HepG2 (cell line): Measurements from ENCODE around the gene AHNAK. TPM values are rescaled to one million over a fixed set of nuclear protein-coding genes. Genes with fewer than 3 reads are reported as not detected.

Experiments
- ATF3 ChIP-seq: sonication (generic); formaldehyde crosslinking; IDR thresholded peaks from 2 replicates; pipeline ENCODE4 v1.4.0; 2020; ENCODE audit warnings: missing genetic modification reagents
- ATF6 ChIP-seq: sonication (generic); formaldehyde crosslinking; conservative IDR thresholded peaks from 2 replicates; pipeline ENCODE4 v1.4.0; 2020; ENCODE audit warnings: missing genetic modification reagents
- ATF7-NPFF ChIP-seq: sonication (generic); formaldehyde crosslinking; IDR thresholded peaks from 2 replicates; pipeline ENCODE4 v1.8.1; 2023; ENCODE audit warnings: mild to moderate bottlenecking, low read depth, missing genetic modification reagents, moderate library complexity
- DRAP1 ChIP-seq: IDR thresholded peaks from 2 replicates; pipeline ENCODE4 v1.6.1; 2016; ENCODE audit warnings: missing genetic modification reagents, missing compliant biosample characterization
- EP300 ChIP-seq, 3 experiments: sonication (generic) in 1 of 3; formaldehyde crosslinking in 1 of 3; IDR thresholded peaks; 2 replicates each; pipeline versions ENCODE4 v1.5.1 to v1.6.1; 2011 to 2020; ENCODE audit warnings: low read depth in 2 of 3, low read length in 2 of 3, borderline replicate concordance in 1 of 3, improper control_type of control experiment in 1 of 3, mild to moderate bottlenecking in 1 of 3, missing genetic modification reagents in 1 of 3, moderate library complexity in 1 of 3
- GFI1 ChIP-seq: sonication (generic); formaldehyde crosslinking; IDR thresholded peaks from 2 replicates; pipeline ENCODE4 v1.5.0; 2020; ENCODE audit warnings: missing genetic modification reagents, mild to moderate bottlenecking, borderline replicate concordance
- PBX3 ChIP-seq: sonication (generic); formaldehyde crosslinking; IDR thresholded peaks from 2 replicates; pipeline ENCODE4 v1.8.1; 2023; ENCODE audit warnings: missing genetic modification reagents, inconsistent platforms, borderline replicate concordance
- USF2 ChIP-seq, 2 experiments: sonication (generic) in 1 of 2; formaldehyde crosslinking in 1 of 2; IDR thresholded peaks; 2 replicates each; pipeline versions ENCODE4 v1.5.1 to v1.6.1; 2011 to 2020; ENCODE audit warnings: borderline replicate concordance in 1 of 2, low read depth in 1 of 2, low read length in 1 of 2, mild to moderate bottlenecking in 1 of 2, missing genetic modification reagents in 1 of 2, moderate library complexity in 1 of 2
- ZFY ChIP-seq: sonication (generic); formaldehyde crosslinking; IDR thresholded peaks from 2 replicates; pipeline ENCODE4 v1.4.0; 2020; ENCODE audit warnings: missing genetic modification reagents
- ZGPAT ChIP-seq: IDR thresholded peaks from 2 replicates; pipeline ENCODE4 v1.6.1; 2016; ENCODE audit warnings: mild to moderate bottlenecking
- ZNF234 ChIP-seq: sonication (generic); formaldehyde crosslinking; conservative IDR thresholded peaks from 2 replicates; pipeline ENCODE4 v1.5.1; 2020; ENCODE audit warnings: mild to moderate bottlenecking, missing genetic modification reagents
- ZNF34 ChIP-seq: sonication (generic); formaldehyde crosslinking; IDR thresholded peaks from 2 replicates; pipeline ENCODE4 v1.4.0; 2020; ENCODE audit warnings: mild to moderate bottlenecking, missing genetic modification reagents, borderline replicate concordance
- ZNF414 ChIP-seq: sonication (generic); formaldehyde crosslinking; IDR thresholded peaks from 2 replicates; pipeline ENCODE4 v1.5.0; 2020; ENCODE audit warnings: missing genetic modification reagents
- ZNF550 ChIP-seq: sonication (generic); formaldehyde crosslinking; IDR thresholded peaks from 2 replicates; pipeline ENCODE4 v1.4.0; 2020; ENCODE audit warnings: mild to moderate bottlenecking, missing genetic modification reagents, borderline replicate concordance
- ZNF720 ChIP-seq: sonication (generic); formaldehyde crosslinking; IDR thresholded peaks from 2 replicates; pipeline ENCODE4 v1.4.0; 2020; ENCODE audit warnings: missing genetic modification reagents
- ZNF749 ChIP-seq: sonication (generic); formaldehyde crosslinking; IDR thresholded peaks from 2 replicates; pipeline ENCODE4 v1.8.0; 2022; ENCODE audit warnings: mild to moderate bottlenecking, missing genetic modification reagents, moderate library complexity, borderline replicate concordance
- ZNF816 ChIP-seq: sonication (generic); formaldehyde crosslinking; IDR thresholded peaks from 2 replicates; pipeline ENCODE4 v1.8.0; 2022; ENCODE audit warnings: missing genetic modification reagents, mild to moderate bottlenecking, borderline replicate concordance
- polyA plus RNA-seq, 8 experiments: library from polyadenylated mRNA; depleted of rRNA in 3 of 8; stranded (reverse) in 7 of 8; unstranded in 1 of 8; fragments of >200 nt; fragmentation: Illumina TruSeq in 4 of 8; extraction: Trizol in 4 of 8; gene quantifications; 2 replicates each; pipeline versions ENCODE4 v1.2.1 to v1.2.3, GENCODE V29; 2011 to 2016; ENCODE audit warnings: low read depth in 4 of 8, missing spikeins in 1 of 8, mixed read lengths in 1 of 8; ENCODE audit not compliant: insufficient read depth in 1 of 8
- total RNA-seq, 5 experiments: library from RNA; depleted of rRNA; stranded (reverse); fragments of >200 nt; fragmentation: Illumina TruSeq; extraction: Trizol; gene quantifications; 2 replicates each; pipeline ENCODE4 v1.2.3, GENCODE V29; 2016; ENCODE audit warnings: low read depth in 1 of 5

Gene AHNAK
- total and polyA plus RNA-seq, 2 of the 13 experiments (the other 11 are each of a cell fraction or from before 2014, with no cell fraction given), result 23.4 to 25.0 TPM

GRCh38 chr11:62546244-62546928 lies at the start of gene AHNAK (continued):
- TF ChIP-seq ZNF414 (CRISPR knock-in tag), result peak; percentile 21; the same call in 1 of the 2 replicates
- 0 out of 2 replicates have a peak, but pooled peaks have one; percentile 12 for TF ChIP-seq ZNF234 (CRISPR knock-in tag)
- peak; percentile 0; the same call in 1 of the 2 replicates for TF ChIP-seq ZNF34 (CRISPR knock-in tag)
- TF ChIP-seq USF2 (IDR thresholded peaks at IDR 0.05; ENCODE audit: low read depth, low read length), result no peak
- TF ChIP-seq USF2 (CRISPR knock-in tag; IDR thresholded peaks at IDR 0.05; ENCODE audit: borderline replicate concordance), result no peak
- no peak for TF ChIP-seq ATF3 (CRISPR knock-in tag)
- TF ChIP-seq ZNF816 (CRISPR knock-in tag), result peak; percentile 72; the same call in 1 of the 2 replicates
- 0 out of 4 replicates have a peak, but pooled peaks of 1 of the 2 experiments have one; percentile 7 for TF ChIP-seq EP300 (IDR thresholded peaks at IDR 0.05; ENCODE audit: low read depth in 2 of 2, low read length in 2 of 2)
- no peak for TF ChIP-seq EP300 (CRISPR knock-in tag; IDR thresholded peaks at IDR 0.05; ENCODE audit: borderline replicate concordance)
- TF ChIP-seq ZNF720, result no peak
- no peak; the same call in 1 of the 2 replicates for TF ChIP-seq ZGPAT (CRISPR knock-in tag)
- peak; percentile 59; the same call in 1 of the 2 replicates for TF ChIP-seq ATF7-NPFF
- TF ChIP-seq ZNF550 (CRISPR knock-in tag), result 0 out of 2 replicates have a peak, but pooled peaks have one; percentile 50
- peak; percentile 68 for TF ChIP-seq ZFY (CRISPR knock-in tag)
- 0 out of 2 replicates have a peak, but pooled peaks have one; percentile 23 for TF ChIP-seq ATF6 (CRISPR knock-in tag)
- TF ChIP-seq PBX3, result peak; percentile 44; the same call in 1 of the 2 replicates
- TF ChIP-seq ZNF749 (CRISPR knock-in tag), result 0 out of 2 replicates have a peak, but pooled peaks have one; percentile 29
- TF ChIP-seq GFI1 (CRISPR knock-in tag), result 0 out of 2 replicates have a peak, but pooled peaks have one; percentile 21
- peak; percentile 80; the same call in 1 of the 2 replicates for TF ChIP-seq DRAP1 (CRISPR knock-in tag)
